ENCODE measurements around the gene CCT2. TPM values are rescaled to one million over a fixed set of nuclear protein-coding genes. Genes with fewer than 3 reads are reported as not detected.

The CCT2 gene
- total and polyA plus RNA-seq, 2 donors (not counting 1 experiment from before 2014, with no cell fraction given), result 174 to 178 TPM

DNA sequence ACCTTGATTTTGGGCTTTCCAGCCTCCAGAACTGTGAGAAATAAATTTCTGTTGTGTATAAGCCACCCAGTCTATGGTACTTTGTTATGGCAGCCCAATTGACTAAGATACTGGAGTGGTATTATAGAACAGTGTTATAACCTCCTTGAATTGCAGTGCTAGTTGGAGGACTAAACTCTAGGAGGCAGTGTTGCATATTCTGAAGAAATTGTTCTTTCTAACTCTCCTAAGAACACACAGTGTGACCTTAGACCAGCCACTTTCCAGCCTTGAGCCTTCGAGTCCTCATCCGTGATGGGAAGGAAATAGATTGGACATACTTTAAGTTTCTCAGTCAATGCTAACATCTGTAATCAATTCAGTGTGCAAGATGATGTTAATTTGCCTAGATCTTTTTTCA, 47.8 kb downstream of the CCT2 start:
- Histone ChIP-seq H2AFZ (ENCODE audit: low read length) (no peak overlapping the region), H3K4me2 (ENCODE audit: extremely low read depth, insufficient read depth, low read length) (no peak overlapping the region), H3K4me1 (ENCODE audit: control insufficient read depth, extremely low read depth, insufficient read depth, low read length) (no peaks in the 10 kb centered on the region), H3K27ac (ENCODE audit: insufficient read depth, low read length) (no peak overlapping the region), H3K79me2 (ENCODE audit: control insufficient read depth, insufficient read depth, low read length) (no peaks in the 10 kb centered on the region), H3K36me3 (ENCODE audit: control insufficient read depth, insufficient read depth, low read length) (no peaks in the 10 kb centered on the region), H3K9ac (ENCODE audit: insufficient read depth, low read length) (no peak overlapping the region), H3K4me3 (replicated peaks in 1 of 4; ENCODE audit: control extremely low read depth in 1 of 4, insufficient read depth in 1 of 4, low read depth in 3 of 4, low read length in 4 of 4) (no peak overlapping the region), H4K20me1 (ENCODE audit: control insufficient read depth, extremely low read depth, insufficient read depth, low read length) (no peaks in the 10 kb centered on the region), H3K27me3 (ENCODE audit: control insufficient read depth, insufficient read depth, low read length) (peaks cover 3% of the 10 kb centered on the region), H3K9me3 (ENCODE audit: control insufficient read depth, insufficient read depth, low read depth, low read length) (no peaks in the 10 kb centered on the region)
- no peak for TF ChIP-seq EZH2 (IDR thresholded peaks at IDR 0.05; ENCODE audit: low read length, missing control alignments)
- TF ChIP-seq, protein P1, sequence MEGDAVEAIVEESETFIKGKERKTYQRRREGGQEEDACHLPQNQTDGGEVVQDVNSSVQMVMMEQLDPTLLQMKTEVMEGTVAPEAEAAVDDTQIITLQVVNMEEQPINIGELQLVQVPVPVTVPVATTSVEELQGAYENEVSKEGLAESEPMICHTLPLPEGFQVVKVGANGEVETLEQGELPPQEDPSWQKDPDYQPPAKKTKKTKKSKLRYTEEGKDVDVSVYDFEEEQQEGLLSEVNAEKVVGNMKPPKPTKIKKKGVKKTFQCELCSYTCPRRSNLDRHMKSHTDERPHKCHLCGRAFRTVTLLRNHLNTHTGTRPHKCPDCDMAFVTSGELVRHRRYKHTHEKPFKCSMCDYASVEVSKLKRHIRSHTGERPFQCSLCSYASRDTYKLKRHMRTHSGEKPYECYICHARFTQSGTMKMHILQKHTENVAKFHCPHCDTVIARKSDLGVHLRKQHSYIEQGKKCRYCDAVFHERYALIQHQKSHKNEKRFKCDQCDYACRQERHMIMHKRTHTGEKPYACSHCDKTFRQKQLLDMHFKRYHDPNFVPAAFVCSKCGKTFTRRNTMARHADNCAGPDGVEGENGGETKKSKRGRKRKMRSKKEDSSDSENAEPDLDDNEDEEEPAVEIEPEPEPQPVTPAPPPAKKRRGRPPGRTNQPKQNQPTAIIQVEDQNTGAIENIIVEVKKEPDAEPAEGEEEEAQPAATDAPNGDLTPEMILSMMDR (conservative IDR thresholded peaks at IDR 0.05 in 1 of 2, IDR thresholded peaks at IDR 0.05 in 1 of 2; ENCODE audit: low read depth in 1 of 2, low read length in 2 of 2), result peak in 1 of 2 donors; percentile 15
- no peak for DNase-seq (ENCODE audit: low read depth in 2 of 2)

- H3K27ac ChIP-seq (ENCODE audit: insufficient read depth, low read length), result no peak overlapping the region
- H3K36me3 ChIP-seq (ENCODE audit: control insufficient read depth, insufficient read depth, low read length), result no peaks in the 10 kb centered on the region
- no peaks in the 10 kb centered on the region for H4K20me1 ChIP-seq (ENCODE audit: control insufficient read depth, extremely low read depth, insufficient read depth, low read length)
- H2AFZ ChIP-seq (ENCODE audit: low read length), result no peak overlapping the region
- H3K9ac ChIP-seq (ENCODE audit: insufficient read depth, low read length), result no peak overlapping the region
- H3K79me2 ChIP-seq (ENCODE audit: control insufficient read depth, insufficient read depth, low read length), result no peaks in the 10 kb centered on the region
- H3K4me1 ChIP-seq (ENCODE audit: control insufficient read depth, extremely low read depth, insufficient read depth, low read length), result no peaks in the 10 kb centered on the region
- H3K4me3 ChIP-seq (replicated peaks in 1 of 4; ENCODE audit: control extremely low read depth in 1 of 4, insufficient read depth in 1 of 4, low read depth in 3 of 4, low read length in 4 of 4), result no peak overlapping the region
- peak; percentile 53 to 71 for DNase-seq (ENCODE audit: low read depth in 2 of 2)
- no peak overlapping the region for H3K4me2 ChIP-seq (ENCODE audit: extremely low read depth, insufficient read depth, low read length)
- no peaks in the 10 kb centered on the region for H3K27me3 ChIP-seq (ENCODE audit: control insufficient read depth, insufficient read depth, low read length)
- H3K9me3 ChIP-seq (ENCODE audit: control insufficient read depth, insufficient read depth, low read depth, low read length), result no peaks in the 10 kb centered on the region
- TF ChIP-seq, protein P1 (conservative IDR thresholded peaks at IDR 0.05 in 1 of 2, IDR thresholded peaks at IDR 0.05 in 1 of 2; ENCODE audit: low read depth in 1 of 2, low read length in 2 of 2), result peak; percentile 84 to 97
- no peak for TF ChIP-seq EZH2 (IDR thresholded peaks at IDR 0.05; ENCODE audit: low read length, missing control alignments)
These were observed 54.2 kb downstream of the CCT2 start for GRCh38 chr12:69639400-69640016.

DNA sequence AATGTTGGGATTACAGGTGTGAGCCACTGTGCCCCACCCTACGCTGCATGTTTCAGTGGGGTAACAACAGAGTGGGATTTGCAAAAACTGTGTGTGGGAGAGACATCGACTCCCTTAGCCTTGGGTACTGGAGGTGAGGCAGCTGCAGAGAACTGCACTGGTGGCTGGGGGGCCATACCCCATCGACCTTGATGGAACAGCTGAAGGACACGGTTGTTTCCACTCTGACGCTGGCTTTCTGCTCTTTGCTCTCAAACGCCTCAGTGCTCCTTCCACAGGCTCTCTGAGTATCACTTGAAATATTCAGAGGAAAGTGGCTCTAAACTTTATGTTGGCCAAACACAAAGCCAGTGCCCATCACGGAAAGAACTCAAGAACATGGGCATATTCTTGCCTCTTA, 56.3 kb downstream of the CCT2 start:
- H3K36me3 ChIP-seq (ENCODE audit: control insufficient read depth, insufficient read depth, low read length), result no peaks in the 10 kb centered on the region
- no peak overlapping the region for H3K4me3 ChIP-seq (replicated peaks in 1 of 4; ENCODE audit: control extremely low read depth in 1 of 4, insufficient read depth in 1 of 4, low read depth in 3 of 4, low read length in 4 of 4)
- TF ChIP-seq, protein P1 (conservative IDR thresholded peaks at IDR 0.05 in 1 of 2, IDR thresholded peaks at IDR 0.05 in 1 of 2; ENCODE audit: low read depth in 1 of 2, low read length in 2 of 2), result no peak
- TF ChIP-seq EZH2 (IDR thresholded peaks at IDR 0.05; ENCODE audit: low read length, missing control alignments), result no peak
- H3K9me3 ChIP-seq (ENCODE audit: control insufficient read depth, insufficient read depth, low read depth, low read length), result no peaks in the 10 kb centered on the region
- no peak for DNase-seq (ENCODE audit: low read depth in 2 of 2)
- no peaks in the 10 kb centered on the region for H4K20me1 ChIP-seq (ENCODE audit: control insufficient read depth, extremely low read depth, insufficient read depth, low read length)
- H3K27ac ChIP-seq (ENCODE audit: insufficient read depth, low read length), result no peak overlapping the region
- H3K4me2 ChIP-seq (ENCODE audit: extremely low read depth, insufficient read depth, low read length), result no peak overlapping the region
- no peak overlapping the region for H2AFZ ChIP-seq (ENCODE audit: low read length)
- H3K9ac ChIP-seq (ENCODE audit: insufficient read depth, low read length), result no peak overlapping the region
- H3K79me2 ChIP-seq (ENCODE audit: control insufficient read depth, insufficient read depth, low read length), result no peaks in the 10 kb centered on the region
- H3K27me3 ChIP-seq (ENCODE audit: control insufficient read depth, insufficient read depth, low read length), result no peaks in the 10 kb centered on the region
- no peaks in the 10 kb centered on the region for H3K4me1 ChIP-seq (ENCODE audit: control insufficient read depth, extremely low read depth, insufficient read depth, low read length)
